ENCODE data around the gene EFNA5.

DNA sequence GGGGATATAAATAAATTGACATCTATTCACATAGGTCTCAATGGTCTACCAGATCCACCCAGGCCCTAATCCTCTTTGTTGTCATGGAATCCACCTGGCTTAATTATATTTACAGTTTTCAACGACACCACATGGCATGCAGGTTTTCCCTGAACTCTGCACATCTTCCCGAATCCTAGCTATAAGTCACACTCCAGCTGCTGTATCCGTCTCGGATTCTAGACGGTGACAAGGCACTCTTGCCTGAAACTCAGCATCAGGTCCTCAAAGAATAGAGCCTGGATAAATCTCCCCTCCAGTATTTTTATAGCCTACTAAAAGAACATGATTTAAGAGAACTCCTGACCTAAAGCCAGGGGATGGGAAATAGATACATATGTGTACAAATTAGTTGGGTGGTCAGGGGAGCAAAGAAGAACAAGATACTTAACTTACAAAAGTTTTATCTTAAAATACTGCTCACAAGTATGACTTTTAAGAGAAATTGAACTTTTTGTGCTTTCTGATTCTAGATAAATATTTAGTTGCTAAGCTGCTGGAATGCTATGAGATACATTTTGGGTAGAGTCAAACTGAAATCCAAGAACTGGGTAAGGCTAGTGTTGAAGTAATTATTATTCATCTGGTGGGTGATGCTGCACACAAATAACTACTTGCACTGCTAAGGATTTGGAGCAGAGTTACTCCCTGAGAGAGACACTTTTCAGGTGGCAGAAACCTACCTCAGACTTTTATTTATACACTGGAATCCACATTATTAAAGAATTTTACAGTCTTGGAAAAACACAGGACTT lies 187.3 kb downstream of the EFNA5 start:
- TF ChIP-seq POGZ (CRISPR knock-in tag; IDR thresholded peaks at IDR 0.05) (no peak), MAFG (CRISPR knock-in tag; IDR thresholded peaks at IDR 0.05) (no peak), ZNF780A (CRISPR knock-in tag; IDR thresholded peaks at IDR 0.05) (no peak), YY1 (IDR thresholded peaks at IDR 0.05; ENCODE audit: insufficient read depth, insufficient replicate concordance, low read depth, low read length) (no peak), NFYB (CRISPR knock-in tag; IDR thresholded peaks at IDR 0.05) (no peak), EZH2 (conservative IDR thresholded peaks at IDR 0.05; ENCODE audit: low read depth, low read length) (no peak), KLF15 (CRISPR knock-in tag; IDR thresholded peaks at IDR 0.05; ENCODE audit: borderline replicate concordance) (no peak), FOSL2 (CRISPR knock-in tag; IDR thresholded peaks at IDR 0.05) (no peak), NFE2 (CRISPR knock-in tag; IDR thresholded peaks at IDR 0.05) (no peak), POLR2A (IDR thresholded peaks at IDR 0.05; ENCODE audit: insufficient read depth in 1 of 2, low read depth in 2 of 2, low read length in 2 of 2) (no peak)
- TF ChIP-seq, protein P1, sequence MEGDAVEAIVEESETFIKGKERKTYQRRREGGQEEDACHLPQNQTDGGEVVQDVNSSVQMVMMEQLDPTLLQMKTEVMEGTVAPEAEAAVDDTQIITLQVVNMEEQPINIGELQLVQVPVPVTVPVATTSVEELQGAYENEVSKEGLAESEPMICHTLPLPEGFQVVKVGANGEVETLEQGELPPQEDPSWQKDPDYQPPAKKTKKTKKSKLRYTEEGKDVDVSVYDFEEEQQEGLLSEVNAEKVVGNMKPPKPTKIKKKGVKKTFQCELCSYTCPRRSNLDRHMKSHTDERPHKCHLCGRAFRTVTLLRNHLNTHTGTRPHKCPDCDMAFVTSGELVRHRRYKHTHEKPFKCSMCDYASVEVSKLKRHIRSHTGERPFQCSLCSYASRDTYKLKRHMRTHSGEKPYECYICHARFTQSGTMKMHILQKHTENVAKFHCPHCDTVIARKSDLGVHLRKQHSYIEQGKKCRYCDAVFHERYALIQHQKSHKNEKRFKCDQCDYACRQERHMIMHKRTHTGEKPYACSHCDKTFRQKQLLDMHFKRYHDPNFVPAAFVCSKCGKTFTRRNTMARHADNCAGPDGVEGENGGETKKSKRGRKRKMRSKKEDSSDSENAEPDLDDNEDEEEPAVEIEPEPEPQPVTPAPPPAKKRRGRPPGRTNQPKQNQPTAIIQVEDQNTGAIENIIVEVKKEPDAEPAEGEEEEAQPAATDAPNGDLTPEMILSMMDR (CRISPR knock-in tag; IDR thresholded peaks at IDR 0.05), result no peak

All from HepG2 (cell line).